Medulla oblongata (tissue), 1 donor: Measurements from ENCODE around the gene TNK1.

Experiments
- DNase-seq: peaks from one replicate; pipeline ENCODE4 v3.0.0-alpha.2; 2015; ENCODE audit errors: extremely low spot score

Gene TNK1

DNA sequence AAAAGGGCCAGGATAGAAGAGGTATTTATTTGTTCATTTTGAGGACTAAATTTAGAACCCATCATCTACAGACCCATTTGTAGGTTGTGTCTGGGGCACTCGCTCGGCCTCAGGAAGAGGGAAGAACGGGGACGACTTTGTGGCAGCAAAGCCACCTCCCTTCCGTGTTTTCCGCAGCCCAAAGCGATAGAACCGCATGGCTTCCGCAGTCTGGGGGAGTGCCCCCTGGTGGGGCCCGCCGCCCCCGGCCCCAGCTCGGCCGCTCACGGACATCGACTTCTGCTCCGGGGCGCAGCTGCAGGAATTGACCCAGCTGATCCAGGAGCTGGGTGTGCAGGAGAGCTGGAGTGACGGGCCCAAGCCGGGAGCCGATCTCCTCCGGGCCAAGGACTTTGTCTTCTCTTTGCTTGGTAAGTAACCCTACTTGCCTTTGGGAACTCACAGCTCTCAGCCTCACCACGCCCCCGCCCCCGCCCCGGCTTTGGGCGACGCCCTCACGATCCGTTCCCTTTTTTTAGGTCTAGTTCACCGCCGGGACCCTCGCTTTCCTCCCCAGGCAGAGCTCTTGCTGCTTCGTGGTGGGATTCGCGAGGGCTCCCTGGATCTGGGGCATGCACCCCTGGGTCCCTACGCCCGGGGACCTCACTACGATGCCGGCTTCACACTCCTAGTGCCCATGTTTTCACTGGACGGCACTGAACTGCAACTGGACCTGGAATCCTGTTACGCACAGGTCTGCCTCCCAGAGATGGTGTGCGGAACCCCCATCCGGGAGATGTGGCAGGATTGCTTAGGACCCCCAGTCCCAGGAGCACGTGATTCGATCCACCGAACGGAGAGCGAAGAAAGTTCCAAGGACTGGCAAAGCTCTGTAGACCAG, 55.0 kb downstream of the TNK1 start:
- DNase-seq: no peak

DNA sequence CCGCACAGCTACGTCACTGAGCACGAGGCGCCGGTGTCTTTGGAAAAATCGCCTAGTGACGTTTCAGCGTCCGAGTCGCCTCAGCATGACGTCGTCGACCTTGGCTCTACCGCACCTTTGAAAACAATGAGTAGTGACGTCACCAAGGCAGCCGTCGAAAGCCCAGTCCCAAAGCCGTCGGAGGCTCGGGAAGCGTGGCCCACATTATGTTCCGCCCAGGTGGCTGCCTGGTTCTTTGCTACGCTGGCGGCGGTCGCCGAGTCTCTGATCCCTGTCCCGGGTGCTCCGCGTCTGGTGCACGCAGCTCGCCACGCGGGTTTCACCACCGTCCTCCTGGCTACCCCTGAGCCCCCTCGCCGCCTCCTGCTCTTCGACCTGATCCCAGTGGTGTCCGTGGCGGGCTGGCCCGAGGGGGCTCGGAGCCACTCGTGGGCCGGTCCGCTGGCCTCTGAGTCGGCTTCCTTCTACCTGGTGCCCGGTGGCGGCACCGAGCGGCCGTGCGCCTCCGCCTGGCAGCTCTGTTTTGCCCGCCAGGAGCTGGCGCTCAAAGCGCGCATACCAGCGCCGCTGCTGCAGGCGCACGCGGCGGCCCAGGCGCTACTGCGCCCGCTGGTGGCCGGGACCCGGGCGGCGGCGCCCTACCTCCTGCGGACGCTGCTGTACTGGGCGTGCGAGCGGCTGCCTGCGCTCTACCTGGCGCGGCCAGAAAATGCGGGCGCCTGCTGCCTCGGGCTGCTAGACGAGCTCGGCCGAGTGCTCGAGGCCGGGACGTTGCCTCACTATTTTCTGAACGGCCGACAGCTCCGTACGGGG, 55.9 kb downstream of the TNK1 start:
- DNase-seq: peak; percentile 82

DNA sequence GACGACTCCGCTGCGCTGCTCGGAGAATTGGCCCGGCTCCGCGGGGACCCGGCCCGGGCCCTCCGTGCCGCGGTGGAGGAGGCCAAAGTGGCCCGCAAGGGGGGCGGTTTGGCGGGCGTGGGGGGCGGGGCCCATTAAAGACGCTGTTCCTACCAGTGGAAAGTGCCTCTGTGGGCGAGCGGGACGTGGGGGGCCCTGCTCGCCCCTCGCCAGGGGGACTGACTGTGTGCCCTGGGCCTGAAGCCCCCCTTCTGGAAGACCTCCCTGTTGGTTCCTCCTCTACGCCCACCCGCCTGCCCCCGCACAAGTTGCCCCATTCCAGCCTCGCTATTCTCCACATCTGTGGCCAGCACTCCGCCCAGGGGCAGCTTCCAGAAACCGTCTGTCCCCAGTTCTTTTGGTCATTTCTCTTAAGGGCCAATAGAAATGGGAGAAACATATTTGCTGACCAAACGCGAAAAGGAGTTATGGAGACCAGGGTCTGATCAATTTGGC, 56.5 kb downstream of the TNK1 start:
- DNase-seq: no peak

DNA sequence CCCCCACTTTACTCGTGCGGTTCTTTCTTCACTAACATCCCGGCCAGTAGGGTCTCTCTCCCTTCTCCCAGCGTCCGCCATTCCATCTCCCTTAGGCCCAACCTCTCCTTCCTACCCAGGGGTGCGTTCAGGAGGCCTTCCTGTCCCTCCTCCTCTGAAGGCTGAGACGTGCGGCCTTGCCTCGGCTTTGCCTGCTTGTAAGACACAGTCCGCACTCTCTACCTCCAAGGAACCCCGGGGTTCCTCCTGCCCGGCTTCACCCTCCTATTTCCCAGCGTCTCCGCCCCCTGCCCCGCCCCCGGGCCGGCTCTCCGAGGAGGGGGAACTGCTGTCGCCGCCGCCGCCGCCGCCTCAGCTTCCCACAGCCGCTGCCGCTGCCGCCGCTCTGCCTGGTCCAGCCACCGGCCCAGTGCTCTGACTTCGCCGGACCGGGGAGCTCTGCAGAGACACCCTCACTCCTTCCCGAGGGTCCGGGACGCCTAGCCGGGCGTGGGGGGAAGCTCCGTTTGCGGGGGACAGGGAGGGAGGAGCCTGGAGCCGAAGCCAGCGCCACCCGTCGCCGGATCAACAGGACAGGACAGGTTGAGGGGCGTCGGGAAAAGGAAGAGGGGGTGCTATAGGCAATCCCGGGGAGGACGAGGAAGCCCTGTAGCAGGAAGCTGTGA, 57.2 kb downstream of the TNK1 start:
- DNase-seq: peak; percentile 69

DNA sequence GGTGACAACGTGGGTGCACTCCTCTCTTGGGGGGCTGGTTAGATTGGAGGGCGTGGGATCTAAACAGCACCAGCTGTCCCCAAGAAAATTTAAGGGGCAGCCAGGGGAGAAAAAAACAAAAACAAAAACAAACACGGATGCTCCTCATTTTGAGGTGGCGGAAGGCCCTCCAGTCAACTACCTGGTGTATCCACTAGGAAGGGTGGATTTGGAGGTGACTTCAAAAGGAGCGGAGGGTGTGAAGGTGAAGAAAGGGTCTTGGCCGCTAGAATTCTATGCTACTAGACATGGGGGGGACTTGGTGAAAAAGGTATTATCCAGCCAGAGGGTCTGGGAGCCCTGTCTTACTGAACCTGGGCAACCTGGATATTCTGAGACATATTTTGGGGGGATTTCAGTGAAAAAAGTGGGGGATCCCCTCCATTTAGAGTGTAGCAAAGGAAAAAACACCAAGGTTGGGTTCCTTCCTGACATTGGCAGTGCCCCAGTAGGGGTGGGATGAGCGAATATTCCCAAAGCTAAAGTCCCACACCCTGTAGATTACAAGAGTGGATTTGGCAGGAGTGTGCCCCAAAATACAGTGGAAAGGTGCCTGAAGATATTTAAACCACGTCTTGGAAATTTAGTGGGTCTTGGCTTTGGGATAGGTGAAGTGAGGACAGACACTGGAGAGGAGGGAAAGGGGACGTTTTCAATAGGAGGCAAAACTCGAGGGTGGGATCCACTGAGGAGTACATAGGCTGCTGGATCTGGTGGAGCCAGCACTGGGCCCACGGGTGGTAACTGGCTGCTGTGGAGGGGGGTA, 58.0 kb downstream of the TNK1 start:
- no peak for DNase-seq
